NT2/D1 (cell line): ENCODE data around the gene SND1.

Experiments used
- YY1 ChIP-seq: IDR thresholded peaks from 2 replicates; pipeline ENCODE4 v1.6.1; 2011; ENCODE audit not compliant: insufficient read length, insufficient read depth
- ZNF274 ChIP-seq: IDR thresholded peaks from 2 replicates; pipeline ENCODE4 v1.6.1; 2011; ENCODE audit warnings: mild to moderate bottlenecking, low read depth, low read length

GRCh38 chr7:127629268-127629854 lies 22.6 kb upstream of the SND1 start:
- TF ChIP-seq ZNF274 (no peak), YY1 (no peak)
